ENCODE results near the gene ANTXRL. TPM values are rescaled to one million over a fixed set of nuclear protein-coding genes. Genes with fewer than 3 reads are reported as not detected.
A peak's percentile ranks its signal among the peaks of the same experiment; 100 is the strongest.

ANTXRL gene
- total RNA-seq, 1 experiment from 2014 or later = not detected

GRCh38 chr10:46319389-46319788 lies 32.6 kb downstream of the ANTXRL start:
- TF ChIP-seq CTCF (IDR thresholded peaks at IDR 0.05; ENCODE audit: unreplicated experiment) = no peak
- no peaks in the 10 kb centered on the region for H3K9me3 Mint-ChIP-seq (ENCODE audit: low read depth, unreplicated experiment)
- DNase-seq = no peak
- no peak overlapping the region for H3K4me3 Mint-ChIP-seq (ENCODE audit: low read depth, unreplicated experiment)
- H3K4me1 Mint-ChIP-seq (ENCODE audit: low read depth, unreplicated experiment) = peaks cover 19% of the 10 kb centered on the region
- CTCF ChIA-PET = interaction anchor here (1.1 to 1.2 kb wide), 2 partner anchors 20 to 35 kb away, joined by 3 to 4 read pairs; no protein-coding TSS in a partner anchor
- no peaks in the 10 kb centered on the region for H3K27me3 Mint-ChIP-seq (ENCODE audit: unreplicated experiment)
- intact Hi-C loops (cut with micrococcal nuclease; ENCODE audit: unreplicated experiment) = no loop called here
- BruUV-seq (replicated peaks) = no TSS peak
- H3K27ac Mint-ChIP-seq (ENCODE audit: unreplicated experiment) = no peak overlapping the region
- peaks cover 13% of the 10 kb centered on the region for H3K36me3 Mint-ChIP-seq (ENCODE audit: insufficient read depth, unreplicated experiment)

- no peak for TF ChIP-seq CTCF (IDR thresholded peaks at IDR 0.05; ENCODE audit: unreplicated experiment)
- DNase-seq = no peak
- no TSS peak for BruUV-seq (replicated peaks)
- H3K9me3 Mint-ChIP-seq (ENCODE audit: low read depth, unreplicated experiment) = no peaks in the 10 kb centered on the region
- H3K27me3 Mint-ChIP-seq (ENCODE audit: unreplicated experiment) = peaks cover 6% of the 10 kb centered on the region
- H3K27ac Mint-ChIP-seq (ENCODE audit: unreplicated experiment) = no peak overlapping the region
- intact Hi-C loops (cut with micrococcal nuclease; ENCODE audit: unreplicated experiment) = no loop called here
- CTCF ChIA-PET = no interaction called here
- H3K4me3 Mint-ChIP-seq (ENCODE audit: low read depth, unreplicated experiment) = no peak overlapping the region
- H3K4me1 Mint-ChIP-seq (ENCODE audit: low read depth, unreplicated experiment) = peaks cover 14% of the 10 kb centered on the region
- H3K36me3 Mint-ChIP-seq (ENCODE audit: insufficient read depth, unreplicated experiment) = no peaks in the 10 kb centered on the region
Observed at GRCh38 chr10:46321770-46322169, 35.0 kb downstream of the ANTXRL start.

GRCh38 chr10:46323176-46323575 lies 36.4 kb downstream of the ANTXRL start:
- peaks cover 20% of the 10 kb centered on the region for H3K27me3 Mint-ChIP-seq (ENCODE audit: unreplicated experiment)
- CTCF ChIA-PET = no interaction called here
- H3K4me1 Mint-ChIP-seq (ENCODE audit: low read depth, unreplicated experiment) = peaks cover 14% of the 10 kb centered on the region
- intact Hi-C loops (cut with micrococcal nuclease; ENCODE audit: unreplicated experiment) = no loop called here
- H3K9me3 Mint-ChIP-seq (ENCODE audit: low read depth, unreplicated experiment) = no peaks in the 10 kb centered on the region
- BruUV-seq (replicated peaks) = no TSS peak
- no peak for DNase-seq
- no peak overlapping the region for H3K4me3 Mint-ChIP-seq (ENCODE audit: low read depth, unreplicated experiment)
- TF ChIP-seq CTCF (IDR thresholded peaks at IDR 0.05; ENCODE audit: unreplicated experiment) = no peak
- H3K36me3 Mint-ChIP-seq (ENCODE audit: insufficient read depth, unreplicated experiment) = no peaks in the 10 kb centered on the region
- H3K27ac Mint-ChIP-seq (ENCODE audit: unreplicated experiment) = no peak overlapping the region

GRCh38 chr10:46325021-46325420 lies 38.2 kb downstream of the ANTXRL start:
- CTCF ChIA-PET = interaction anchor here (0.9 to 1.7 kb wide), 2 partner anchors 10 to 66 kb away, joined by 3 to 4 read pairs; no protein-coding TSS in a partner anchor
- intact Hi-C loops (cut with micrococcal nuclease; ENCODE audit: unreplicated experiment) = loop anchor here (1.0 kb wide), 1 partner anchor 97 kb away; no protein-coding TSS in a partner anchor

More at GRCh38 chr10:46325021-46325420, 38.2 kb downstream of the ANTXRL start:
- Mint-ChIP-seq H3K36me3 (ENCODE audit: insufficient read depth, unreplicated experiment) (no peaks in the 10 kb centered on the region), H3K4me3 (ENCODE audit: low read depth, unreplicated experiment) (no peak overlapping the region), H3K9me3 (ENCODE audit: low read depth, unreplicated experiment) (no peaks in the 10 kb centered on the region), H3K4me1 (ENCODE audit: low read depth, unreplicated experiment) (peaks cover 14% of the 10 kb centered on the region), H3K27me3 (ENCODE audit: unreplicated experiment) (peaks cover 38% of the 10 kb centered on the region), H3K27ac (ENCODE audit: unreplicated experiment) (no peak overlapping the region)
- peak; percentile 74 for TF ChIP-seq CTCF (IDR thresholded peaks at IDR 0.05; ENCODE audit: unreplicated experiment)
- DNase-seq = no peak
- BruUV-seq (replicated peaks) = no TSS peak
